Measurements from ENCODE around the gene PARL. TPM values are rescaled to one million over a fixed set of nuclear protein-coding genes. Genes with fewer than 3 reads are reported as not detected.

Gene PARL
- total and polyA plus RNA-seq, 2 donors (not counting 1 experiment from before 2014, with no cell fraction given) = 23.5 to 46.7 TPM

DNA sequence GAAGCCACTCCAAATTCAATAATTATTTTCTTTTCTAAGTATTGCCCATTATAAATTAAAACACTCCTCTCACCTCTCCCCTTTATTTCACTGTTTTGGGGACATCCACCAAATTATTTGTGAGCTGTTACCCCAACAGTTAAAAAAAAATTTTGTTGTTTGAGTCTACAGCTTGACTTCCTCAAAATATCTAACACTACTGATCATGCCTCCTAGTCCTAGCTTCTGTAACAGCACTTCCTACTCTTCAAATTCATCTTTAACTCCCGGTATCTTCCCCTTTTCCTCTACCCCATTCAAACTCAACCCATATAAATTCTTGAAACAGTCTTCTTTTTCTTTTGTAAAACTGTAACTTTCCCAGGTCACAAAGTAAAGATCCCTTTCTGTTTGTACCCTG, 15.9 kb downstream of the PARL start:
- no peak overlapping the region for H3K4me2 ChIP-seq (replicated peaks; ENCODE audit: low read depth, low read length, poor library complexity, severe bottlenecking)
- no peak overlapping the region for H3K9ac ChIP-seq (ENCODE audit: low read length)
- DNase-seq (no peak), ATAC-seq (ENCODE audit: low read depth) (no peak)
- no peak overlapping the region for H3K27ac ChIP-seq (ENCODE audit: low read length in 2 of 2)
- Mint-ChIP-seq H3K27ac (no peak overlapping the region), H3K4me1 (peaks cover 20% of the 10 kb centered on the region), H3K4me3 (no peak overlapping the region), H3K27me3 (no peaks in the 10 kb centered on the region), H3K9me3 (ENCODE audit: insufficient read depth) (no peaks in the 10 kb centered on the region)
- peaks cover 27% of the 10 kb centered on the region for H4K20me1 ChIP-seq (ENCODE audit: control insufficient read depth, insufficient read depth, low read length, poor library complexity, severe bottlenecking)
- no peak overlapping the region for H3K4me3 ChIP-seq (ENCODE audit: control extremely low read depth in 1 of 5, extremely low read depth in 1 of 5, insufficient read depth in 1 of 5, low read depth in 2 of 5, low read length in 4 of 5)
- WGBS (ENCODE audit: insufficient coverage) = no CpG with 5 or more reads among the region's 1 CpG
- intact Hi-C loops (cut with micrococcal nuclease) = no loop called here
- H3K79me2 ChIP-seq (ENCODE audit: control insufficient read depth, insufficient read depth, low read length) = peaks cover 37% of the 10 kb centered on the region
- H3K4me1 ChIP-seq (ENCODE audit: control insufficient read depth in 2 of 2, insufficient read depth in 2 of 2, low read length in 2 of 2) = peaks cover 0 to 5% of the 10 kb centered on the region in 2 donors
- H3K9me3 ChIP-seq (ENCODE audit: control extremely low read depth in 1 of 3, control insufficient read depth in 2 of 3, insufficient read depth in 1 of 3, low read length in 2 of 3) = no peaks in the 10 kb centered on the region
- no peak for TF ChIP-seq EZH2 (IDR thresholded peaks at IDR 0.05; ENCODE audit: borderline replicate concordance, insufficient read depth, low read depth, low read length, poor library complexity, severe bottlenecking)
- no peak overlapping the region for H2AFZ ChIP-seq (ENCODE audit: insufficient read depth, low read depth, low read length, poor library complexity, severe bottlenecking)
- POLR2A ChIA-PET = no interaction called here
- H3K27me3 ChIP-seq (replicated peaks in 1 of 4; ENCODE audit: control extremely low read depth in 1 of 4, control insufficient read depth in 3 of 4, insufficient read depth in 4 of 4, low read length in 3 of 4) = no peaks in the 10 kb centered on the region
- CTCF ChIA-PET = interaction anchor here (0.9 kb wide), 1 partner anchor 16 kb away, joined by 3 read pairs; the partner anchor contains the start of gene PARL
- H3K36me3 ChIP-seq (replicated peaks in 1 of 2; ENCODE audit: control extremely low read depth in 1 of 2, control insufficient read depth in 1 of 2, extremely low read depth in 1 of 2, insufficient read depth in 2 of 2, low read length in 1 of 2) = peaks cover 7 to 29% of the 10 kb centered on the region in 2 experiments

DNA sequence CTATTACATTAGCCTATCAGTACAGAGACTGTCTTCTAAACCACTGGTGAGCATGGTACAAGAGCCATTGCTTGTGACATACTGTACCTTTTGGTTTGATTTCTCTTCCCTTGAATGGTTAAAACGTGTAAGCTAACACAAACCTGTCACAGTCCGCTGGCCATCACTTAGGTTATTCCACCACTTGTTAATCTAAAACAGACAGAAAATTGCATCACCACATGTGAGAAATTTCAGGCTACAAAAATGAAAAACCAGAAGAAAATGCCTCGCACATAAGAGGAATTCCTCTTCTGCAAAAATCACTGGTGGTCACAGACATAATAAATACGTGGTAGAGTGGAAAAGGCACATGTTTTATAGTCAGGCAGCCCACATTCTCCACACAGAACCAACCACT, 22.1 kb downstream of the PARL start:
- Mint-ChIP-seq H3K4me1 (no peaks in the 10 kb centered on the region), H3K27ac (no peak overlapping the region), H3K4me3 (no peak overlapping the region), H3K9me3 (ENCODE audit: insufficient read depth) (no peaks in the 10 kb centered on the region), H3K27me3 (no peaks in the 10 kb centered on the region)
- Histone ChIP-seq H3K9ac (ENCODE audit: low read length) (no peak overlapping the region), H3K4me1 (ENCODE audit: control insufficient read depth in 2 of 2, insufficient read depth in 2 of 2, low read length in 2 of 2) (no peaks in the 10 kb centered on the region), H3K79me2 (ENCODE audit: control insufficient read depth, insufficient read depth, low read length) (peaks cover 1% of the 10 kb centered on the region), H3K4me2 (replicated peaks; ENCODE audit: low read depth, low read length, poor library complexity, severe bottlenecking) (no peak overlapping the region), H3K27me3 (replicated peaks in 1 of 4; ENCODE audit: control extremely low read depth in 1 of 4, control insufficient read depth in 3 of 4, insufficient read depth in 4 of 4, low read length in 3 of 4) (no peaks in the 10 kb centered on the region), H3K36me3 (replicated peaks in 1 of 2; ENCODE audit: control extremely low read depth in 1 of 2, control insufficient read depth in 1 of 2, extremely low read depth in 1 of 2, insufficient read depth in 2 of 2, low read length in 1 of 2) (peaks cover 19 to 70% of the 10 kb centered on the region in 2 experiments), H4K20me1 (ENCODE audit: control insufficient read depth, insufficient read depth, low read length, poor library complexity, severe bottlenecking) (peaks cover under 1% of the 10 kb centered on the region), H3K9me3 (ENCODE audit: control extremely low read depth in 1 of 3, control insufficient read depth in 2 of 3, insufficient read depth in 1 of 3, low read length in 2 of 3) (no peaks in the 10 kb centered on the region), H3K27ac (ENCODE audit: low read length in 2 of 2) (no peak overlapping the region), H3K4me3 (ENCODE audit: control extremely low read depth in 1 of 5, extremely low read depth in 1 of 5, insufficient read depth in 1 of 5, low read depth in 2 of 5, low read length in 4 of 5) (no peak overlapping the region), H2AFZ (ENCODE audit: insufficient read depth, low read depth, low read length, poor library complexity, severe bottlenecking) (no peak overlapping the region)
- DNase-seq = no peak
- no peak for TF ChIP-seq EZH2 (IDR thresholded peaks at IDR 0.05; ENCODE audit: borderline replicate concordance, insufficient read depth, low read depth, low read length, poor library complexity, severe bottlenecking)
- TF ChIP-seq, protein P1, sequence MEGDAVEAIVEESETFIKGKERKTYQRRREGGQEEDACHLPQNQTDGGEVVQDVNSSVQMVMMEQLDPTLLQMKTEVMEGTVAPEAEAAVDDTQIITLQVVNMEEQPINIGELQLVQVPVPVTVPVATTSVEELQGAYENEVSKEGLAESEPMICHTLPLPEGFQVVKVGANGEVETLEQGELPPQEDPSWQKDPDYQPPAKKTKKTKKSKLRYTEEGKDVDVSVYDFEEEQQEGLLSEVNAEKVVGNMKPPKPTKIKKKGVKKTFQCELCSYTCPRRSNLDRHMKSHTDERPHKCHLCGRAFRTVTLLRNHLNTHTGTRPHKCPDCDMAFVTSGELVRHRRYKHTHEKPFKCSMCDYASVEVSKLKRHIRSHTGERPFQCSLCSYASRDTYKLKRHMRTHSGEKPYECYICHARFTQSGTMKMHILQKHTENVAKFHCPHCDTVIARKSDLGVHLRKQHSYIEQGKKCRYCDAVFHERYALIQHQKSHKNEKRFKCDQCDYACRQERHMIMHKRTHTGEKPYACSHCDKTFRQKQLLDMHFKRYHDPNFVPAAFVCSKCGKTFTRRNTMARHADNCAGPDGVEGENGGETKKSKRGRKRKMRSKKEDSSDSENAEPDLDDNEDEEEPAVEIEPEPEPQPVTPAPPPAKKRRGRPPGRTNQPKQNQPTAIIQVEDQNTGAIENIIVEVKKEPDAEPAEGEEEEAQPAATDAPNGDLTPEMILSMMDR (IDR thresholded peaks at IDR 0.05) = no peak
- intact Hi-C loops (cut with micrococcal nuclease) = no loop called here
- WGBS (ENCODE audit: insufficient coverage) = 86% methylated on average over 2 of the region's 4 CpGs
- no peak for ATAC-seq (ENCODE audit: low read depth)
- CTCF ChIA-PET = no interaction called here
- POLR2A ChIA-PET = no interaction called here
